ENCODE measurements around the gene COL18A1.

COL18A1 gene

DNA sequence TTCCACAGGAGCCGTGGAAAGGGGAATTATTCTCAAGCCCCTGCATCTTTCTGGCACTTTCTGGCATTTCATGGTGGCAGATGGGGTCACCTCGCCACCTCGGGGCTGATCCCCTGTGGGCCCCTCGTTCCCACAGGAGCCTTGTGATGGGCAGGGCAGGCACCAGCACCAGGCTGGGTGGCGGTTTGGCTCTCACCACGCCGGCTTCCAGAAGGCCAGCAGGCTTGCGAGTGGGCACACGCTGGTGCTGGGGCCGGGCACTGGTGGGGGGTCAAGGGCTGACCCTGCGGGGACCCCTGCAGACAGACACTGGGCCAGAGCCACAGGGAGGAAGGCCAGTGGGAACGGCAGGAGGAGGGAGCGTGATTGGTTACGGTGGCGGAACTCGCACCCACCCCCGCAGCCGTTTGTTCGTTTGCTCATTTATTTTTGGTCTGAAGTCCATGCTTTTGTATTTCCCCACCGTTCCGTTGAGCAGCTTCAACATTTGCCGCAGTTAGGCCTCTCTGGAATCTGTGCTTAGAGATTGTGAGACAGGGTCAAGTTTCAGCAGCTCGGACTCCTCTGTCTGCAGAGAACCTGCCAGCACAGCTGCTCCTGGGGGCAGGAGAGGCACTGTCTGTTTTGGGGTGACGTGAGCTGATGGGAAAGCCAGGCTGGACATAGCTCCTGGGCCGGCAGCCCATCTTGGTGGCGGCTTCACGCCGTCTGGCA is 5.3 kb downstream of the COL18A1 start:
- no peaks in the 10 kb centered on the region for H3K27me3 ChIP-seq (ENCODE audit: insufficient read depth, low read length, poor library complexity, severe bottlenecking)
- H3K9me3 ChIP-seq (ENCODE audit: insufficient read depth, low read depth, low read length), result no peaks in the 10 kb centered on the region
- no peak overlapping the region for H2AFZ ChIP-seq (ENCODE audit: low read length)
- no peaks in the 10 kb centered on the region for H3K4me1 ChIP-seq (ENCODE audit: insufficient read depth, low read length, poor library complexity, severe bottlenecking)
- H3K9ac ChIP-seq (ENCODE audit: low read depth, low read length, poor library complexity, severe bottlenecking), result no peak overlapping the region
- H4K20me1 ChIP-seq (ENCODE audit: insufficient read depth, low read length, poor library complexity, severe bottlenecking), result no peaks in the 10 kb centered on the region
- H3F3A ChIP-seq (ENCODE audit: low read depth), result no peaks in the 10 kb centered on the region
- TF ChIP-seq, protein P1, sequence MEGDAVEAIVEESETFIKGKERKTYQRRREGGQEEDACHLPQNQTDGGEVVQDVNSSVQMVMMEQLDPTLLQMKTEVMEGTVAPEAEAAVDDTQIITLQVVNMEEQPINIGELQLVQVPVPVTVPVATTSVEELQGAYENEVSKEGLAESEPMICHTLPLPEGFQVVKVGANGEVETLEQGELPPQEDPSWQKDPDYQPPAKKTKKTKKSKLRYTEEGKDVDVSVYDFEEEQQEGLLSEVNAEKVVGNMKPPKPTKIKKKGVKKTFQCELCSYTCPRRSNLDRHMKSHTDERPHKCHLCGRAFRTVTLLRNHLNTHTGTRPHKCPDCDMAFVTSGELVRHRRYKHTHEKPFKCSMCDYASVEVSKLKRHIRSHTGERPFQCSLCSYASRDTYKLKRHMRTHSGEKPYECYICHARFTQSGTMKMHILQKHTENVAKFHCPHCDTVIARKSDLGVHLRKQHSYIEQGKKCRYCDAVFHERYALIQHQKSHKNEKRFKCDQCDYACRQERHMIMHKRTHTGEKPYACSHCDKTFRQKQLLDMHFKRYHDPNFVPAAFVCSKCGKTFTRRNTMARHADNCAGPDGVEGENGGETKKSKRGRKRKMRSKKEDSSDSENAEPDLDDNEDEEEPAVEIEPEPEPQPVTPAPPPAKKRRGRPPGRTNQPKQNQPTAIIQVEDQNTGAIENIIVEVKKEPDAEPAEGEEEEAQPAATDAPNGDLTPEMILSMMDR (conservative IDR thresholded peaks at IDR 0.05; ENCODE audit: low read length), result no peak
- no peak for TF ChIP-seq EZH2phosphoT487 (IDR thresholded peaks at IDR 0.05; ENCODE audit: borderline replicate concordance)
- H3K79me2 ChIP-seq (ENCODE audit: insufficient read depth, low read length), result no peaks in the 10 kb centered on the region
- H3K9me2 ChIP-seq (replicated peaks; ENCODE audit: low read depth, low read length), result no peaks in the 10 kb centered on the region
- H3K4me2 ChIP-seq (ENCODE audit: low read depth, low read length, poor library complexity, severe bottlenecking), result no peak overlapping the region
- no peaks in the 10 kb centered on the region for H3K36me3 ChIP-seq (ENCODE audit: insufficient read depth, low read length)
- no peak overlapping the region for H3K4me3 ChIP-seq (ENCODE audit: low read length, poor library complexity, severe bottlenecking)

DNA sequence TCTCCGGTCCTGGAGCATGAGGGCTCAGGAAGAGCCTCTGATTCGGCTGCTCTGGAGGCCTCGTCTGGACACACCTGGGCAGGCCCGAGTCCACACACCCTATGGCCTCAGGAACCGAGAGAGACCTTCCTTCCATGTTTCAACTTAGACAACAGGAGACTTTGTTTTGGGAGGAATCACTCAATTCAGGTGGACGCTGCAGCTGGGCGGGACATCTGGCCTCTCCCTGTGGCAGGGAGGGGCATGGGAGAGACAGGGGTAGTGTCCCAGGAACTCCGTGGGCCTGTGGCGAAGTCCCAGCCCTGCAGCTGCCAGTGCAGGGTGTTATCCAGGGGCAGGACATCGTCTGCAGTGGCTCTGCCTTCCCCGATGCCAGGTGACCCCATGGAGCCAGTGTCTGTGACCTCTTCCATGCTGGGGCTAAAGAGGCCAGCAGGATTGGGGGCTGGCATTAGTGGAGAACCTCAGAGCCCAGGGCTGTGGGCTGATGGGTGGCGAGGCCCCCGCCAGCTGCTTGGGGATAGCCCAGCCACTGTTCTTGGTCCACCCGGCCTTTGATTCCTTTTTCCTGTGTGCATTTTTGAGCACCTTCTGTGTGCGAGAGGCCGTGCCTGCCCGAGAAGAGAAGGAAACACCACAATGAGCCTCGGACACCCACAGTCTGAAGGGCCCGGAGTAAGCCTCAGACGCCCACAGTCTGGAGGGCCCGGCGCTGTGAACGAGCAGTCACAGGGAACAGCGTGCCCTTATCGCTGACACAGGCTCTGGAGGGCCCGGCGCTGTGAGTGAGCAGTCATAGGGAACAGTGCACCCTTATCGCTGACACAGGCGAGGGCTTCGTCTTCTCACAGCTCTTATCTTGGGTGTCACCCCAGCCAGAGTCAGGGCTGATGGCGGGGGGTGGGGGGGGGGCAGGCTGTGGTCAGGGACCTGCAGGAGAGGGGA is 6.2 kb downstream of the COL18A1 start:
- H3K4me3 ChIP-seq (ENCODE audit: low read length, poor library complexity, severe bottlenecking), result no peak overlapping the region
- H3F3A ChIP-seq (ENCODE audit: low read depth), result no peaks in the 10 kb centered on the region
- H3K27me3 ChIP-seq (ENCODE audit: insufficient read depth, low read length, poor library complexity, severe bottlenecking), result no peaks in the 10 kb centered on the region
- TF ChIP-seq, protein P1 (conservative IDR thresholded peaks at IDR 0.05; ENCODE audit: low read length), result no peak
- TF ChIP-seq EZH2phosphoT487 (IDR thresholded peaks at IDR 0.05; ENCODE audit: borderline replicate concordance), result no peak
- no peak overlapping the region for H3K9ac ChIP-seq (ENCODE audit: low read depth, low read length, poor library complexity, severe bottlenecking)
- H4K20me1 ChIP-seq (ENCODE audit: insufficient read depth, low read length, poor library complexity, severe bottlenecking), result no peaks in the 10 kb centered on the region
- H3K4me2 ChIP-seq (ENCODE audit: low read depth, low read length, poor library complexity, severe bottlenecking), result no peak overlapping the region
- H2AFZ ChIP-seq (ENCODE audit: low read length), result no peak overlapping the region
- H3K4me1 ChIP-seq (ENCODE audit: insufficient read depth, low read length, poor library complexity, severe bottlenecking), result no peaks in the 10 kb centered on the region
- no peaks in the 10 kb centered on the region for H3K79me2 ChIP-seq (ENCODE audit: insufficient read depth, low read length)
- H3K9me2 ChIP-seq (replicated peaks; ENCODE audit: low read depth, low read length), result no peaks in the 10 kb centered on the region
- H3K9me3 ChIP-seq (ENCODE audit: insufficient read depth, low read depth, low read length), result no peaks in the 10 kb centered on the region
- no peaks in the 10 kb centered on the region for H3K36me3 ChIP-seq (ENCODE audit: insufficient read depth, low read length)

DNA sequence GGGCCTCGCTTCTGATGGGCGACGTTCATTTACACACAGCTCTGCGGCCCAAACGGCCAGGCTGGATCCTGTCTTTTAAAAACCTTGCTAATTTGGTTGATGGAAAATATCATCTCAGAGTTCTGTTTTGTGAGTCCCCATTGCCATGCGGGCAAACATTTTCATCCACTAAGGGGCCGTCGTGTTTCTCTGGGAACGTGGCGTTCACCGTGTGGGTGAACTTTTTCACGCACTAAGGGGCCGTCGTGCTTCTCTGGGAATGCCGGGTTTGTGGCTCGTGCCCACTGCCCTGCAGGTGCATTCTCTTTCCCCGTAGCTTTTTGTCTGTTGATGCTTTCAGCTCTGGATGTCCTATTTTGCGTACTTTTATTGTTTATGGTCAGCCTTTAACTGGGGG is 6.8 kb downstream of the COL18A1 start:
- Histone ChIP-seq H3K36me3 (ENCODE audit: insufficient read depth, low read length) (no peaks in the 10 kb centered on the region), H2AFZ (ENCODE audit: low read length) (no peak overlapping the region), H3K4me1 (ENCODE audit: insufficient read depth, low read length, poor library complexity, severe bottlenecking) (no peaks in the 10 kb centered on the region), H3K4me2 (ENCODE audit: low read depth, low read length, poor library complexity, severe bottlenecking) (no peak overlapping the region), H3K9ac (ENCODE audit: low read depth, low read length, poor library complexity, severe bottlenecking) (no peak overlapping the region), H3K4me3 (ENCODE audit: low read length, poor library complexity, severe bottlenecking) (no peak overlapping the region), H3K9me2 (replicated peaks; ENCODE audit: low read depth, low read length) (no peaks in the 10 kb centered on the region), H3K27me3 (ENCODE audit: insufficient read depth, low read length, poor library complexity, severe bottlenecking) (no peaks in the 10 kb centered on the region), H3K79me2 (ENCODE audit: insufficient read depth, low read length) (no peaks in the 10 kb centered on the region), H4K20me1 (ENCODE audit: insufficient read depth, low read length, poor library complexity, severe bottlenecking) (no peaks in the 10 kb centered on the region), H3K9me3 (ENCODE audit: insufficient read depth, low read depth, low read length) (no peaks in the 10 kb centered on the region), H3F3A (ENCODE audit: low read depth) (no peaks in the 10 kb centered on the region)
- no peak for TF ChIP-seq EZH2phosphoT487 (IDR thresholded peaks at IDR 0.05; ENCODE audit: borderline replicate concordance)
- TF ChIP-seq, protein P1 (conservative IDR thresholded peaks at IDR 0.05; ENCODE audit: low read length), result no peak

All from Loucy (cell line).